Measurements from ENCODE around the gene MACROD1. TPM values are rescaled to one million over a fixed set of nuclear protein-coding genes. Genes with fewer than 3 reads are reported as not detected.
A peak's percentile ranks its signal among the peaks of the same experiment; 100 is the strongest.

The MACROD1 gene
- total and polyA plus RNA-seq, 9 of the 15 experiments (the other 6 are each of a cell fraction or from before 2014, with no cell fraction given): 1.1 to 60.0 (median 26.4) TPM

- H3K9ac ChIP-seq (ENCODE audit: insufficient read depth in 1 of 2, low read depth in 2 of 2, low read length in 2 of 2): no peak overlapping the region
- POLR2A ChIA-PET: interaction anchor here (0.6 to 1.5 kb wide), 8 partner anchors 9 to 191 kb away, joined by 3 to 5 read pairs (median 3); no protein-coding TSS in a partner anchor
- H2AFZ ChIP-seq (ENCODE audit: low read depth, low read length): no peak overlapping the region
- peaks cover 10 to 32% of the 10 kb centered on the region in 2 experiments; a peak in 4 of 5 replicates for H3K4me1 ChIP-seq (replicated peaks in 1 of 2; ENCODE audit: control insufficient read depth in 2 of 2, insufficient read depth in 2 of 2, low read length in 2 of 2)
- DNase-seq (ENCODE audit: extremely low read depth in 1 of 4, low spot score in 3 of 4) (no peak), ATAC-seq (no peak), FAIRE-seq (no peak)
- no TSS peak for BruUV-seq (replicated peaks)
- intact Hi-C loops (cut with micrococcal nuclease): no loop called here
- no peak overlapping the region for H3K4me2 ChIP-seq (ENCODE audit: insufficient read depth, low read length)
- H3K79me2 ChIP-seq (ENCODE audit: control insufficient read depth, insufficient read depth, low read length): peaks cover 47% of the 10 kb centered on the region
- peaks cover 17% of the 10 kb centered on the region for H4K20me1 ChIP-seq (replicated peaks; ENCODE audit: control insufficient read depth, insufficient read depth, low read length)
- H3K9me1 ChIP-seq (ENCODE audit: control insufficient read depth, insufficient read depth, low read length): no peaks in the 10 kb centered on the region
- CTCF ChIA-PET (ENCODE audit: low intra/inter-chr PET ratio): no interaction called here
- in situ Hi-C loops (cut with MboI): no loop called here
- no peaks in the 10 kb centered on the region for H3K9me3 ChIP-seq (replicated peaks; ENCODE audit: control insufficient read depth, insufficient read depth, low read depth, low read length)
- no peak overlapping the region for H3K27ac ChIP-seq (ENCODE audit: extremely low read depth, low read depth, low read length)
- TF ChIP-seq ARID3B (CRISPR knock-in tag; IDR thresholded peaks at IDR 0.05; ENCODE audit: borderline replicate concordance) (no peak), POLR2G (IDR thresholded peaks at IDR 0.05; ENCODE audit: low read depth, low read length) (0 out of 2 replicates have a peak, but pooled peaks have one; percentile 8)
- no peaks in the 10 kb centered on the region for H3K27me3 ChIP-seq (ENCODE audit: control insufficient read depth in 2 of 2, insufficient read depth in 2 of 2, low read length in 2 of 2)
- H3K4me3 ChIP-seq: no peak overlapping the region
- 86% methylated on average over 10 of the region's 10 CpGs for whole genome bisulfite sequencing (ENCODE audit: insufficient coverage, low coverage, missing lambda C conversion rate)
- peaks cover 29% of the 10 kb centered on the region for H3K36me3 ChIP-seq (ENCODE audit: control insufficient read depth, insufficient read depth, low read length)
Observed at GRCh38 chr11:63978551-63979239, 187.2 kb downstream of the MACROD1 start.
